Measurements from ENCODE around the gene CBX8.

GRCh38 chr17:79792341-79792871 lies 4.5 kb downstream of the CBX8 start:
- TF ChIP-seq CTCF (IDR thresholded peaks at IDR 0.05; ENCODE audit: low read depth, low read length) (no peak), EZH2phosphoT487 (IDR thresholded peaks at IDR 0.05; ENCODE audit: low read depth) (no peak)

Measured in OCI-LY3 (cell line).